Parathyroid adenoma (tissue), 2 donors: Measurements from ENCODE around the gene CDH4.

ENCODE experiments used
- H2AFZ ChIP-seq: fragments of 300-600 bp; sonication (generic); one replicate; pipeline ENCODE4 v1.7.0; 2017; ENCODE audit warnings: antibody characterized with exemption, mild to moderate bottlenecking
- H3K27ac ChIP-seq: fragments of 300-600 bp; sonication (generic); one replicate; pipeline ENCODE4 v1.7.0; 2017
- H3K27me3 ChIP-seq: fragments of 300-600 bp; sonication (generic); one replicate; pipeline ENCODE4 v1.7.0; 2017; ENCODE audit warnings: low read length; ENCODE audit not compliant: control insufficient read depth, insufficient read depth
- H3K36me3 ChIP-seq: fragments of 300-600 bp; sonication (generic); one replicate; pipeline ENCODE4 v1.7.0; 2017; ENCODE audit warnings: low read length; ENCODE audit not compliant: control insufficient read depth, insufficient read depth
- H3K4me1 ChIP-seq: fragments of 300-600 bp; sonication (generic); one replicate; pipeline ENCODE4 v1.7.0; 2017; ENCODE audit warnings: control low read depth
- H3K4me2 ChIP-seq: fragments of 300-600 bp; sonication (generic); one replicate; pipeline ENCODE4 v1.7.0; 2017; ENCODE audit warnings: low read length
- H3K4me3 ChIP-seq: fragments of 300-600 bp; sonication (generic); one replicate; pipeline ENCODE4 v1.7.0; 2017; ENCODE audit warnings: low read depth, low read length
- H3K79me2 ChIP-seq: fragments of 300-600 bp; sonication (generic); one replicate; pipeline ENCODE4 v1.7.0; 2017; ENCODE audit warnings: control low read depth
- H3K9ac ChIP-seq: fragments of 300-600 bp; sonication (generic); one replicate; pipeline ENCODE4 v1.7.0; 2017; ENCODE audit warnings: mild to moderate bottlenecking
- H3K9me3 ChIP-seq: fragments of 300-600 bp; sonication (generic); one replicate; pipeline ENCODE4 v1.7.0; 2017; ENCODE audit warnings: low read length; ENCODE audit not compliant: control insufficient read depth
- CTCF ChIP-seq: fragments of 300-600 bp; sonication (generic); IDR thresholded peaks from one replicate; pipeline ENCODE4 v1.7.0; 2017; ENCODE audit warnings: antibody characterized with exemption, mild to moderate bottlenecking
- donor health status: primary hyperparathyroidism.

The CDH4 gene

DNA sequence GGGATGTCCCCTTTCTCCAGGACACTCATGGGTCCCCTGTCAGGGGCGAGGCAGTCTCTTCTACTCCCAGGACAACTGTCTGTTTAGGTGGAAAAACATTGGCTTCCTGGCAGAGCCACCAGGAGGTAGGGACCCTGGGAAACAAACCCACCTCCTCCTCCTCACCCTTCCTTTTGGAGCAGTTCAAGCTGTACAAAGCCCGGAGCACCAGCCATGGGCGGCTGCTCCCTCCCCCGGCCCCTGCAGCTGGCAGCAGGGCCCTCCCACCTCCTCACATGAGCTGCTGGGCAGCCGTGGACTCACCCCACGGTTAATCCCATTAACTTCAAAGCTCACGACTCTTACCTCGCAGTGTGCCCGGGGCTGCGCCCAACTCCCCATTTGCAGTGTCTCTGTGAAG is 48.6 kb downstream of the CDH4 start:
- Histone ChIP-seq H3K9ac (no peak overlapping the region), H3K36me3 (no peaks in the 10 kb centered on the region), H3K27ac (no peak overlapping the region), H3K27me3 (no peaks in the 10 kb centered on the region), H3K4me3 (no peak overlapping the region), H3K4me2 (no peak overlapping the region), H3K79me2 (no peaks in the 10 kb centered on the region), H3K9me3 (no peaks in the 10 kb centered on the region), H3K4me1 (no peaks in the 10 kb centered on the region), H2AFZ (no peak overlapping the region)
- no peak for TF ChIP-seq CTCF

- Histone ChIP-seq H3K9ac (no peak overlapping the region), H3K27ac (no peak overlapping the region), H3K27me3 (no peaks in the 10 kb centered on the region), H3K4me3 (no peak overlapping the region), H3K4me2 (no peak overlapping the region), H2AFZ (no peak overlapping the region), H3K36me3 (no peaks in the 10 kb centered on the region), H3K4me1 (no peaks in the 10 kb centered on the region), H3K9me3 (no peaks in the 10 kb centered on the region), H3K79me2 (no peaks in the 10 kb centered on the region)
- no peak for TF ChIP-seq CTCF
These were observed 49.9 kb downstream of the CDH4 start for GRCh38 chr20:61301711-61302525.

- no peak overlapping the region for H3K27ac ChIP-seq
- H3K36me3 ChIP-seq: no peaks in the 10 kb centered on the region
- H3K27me3 ChIP-seq: no peaks in the 10 kb centered on the region
- no peak overlapping the region for H3K4me2 ChIP-seq
- no peak for TF ChIP-seq CTCF
- no peaks in the 10 kb centered on the region for H3K4me1 ChIP-seq
- no peak overlapping the region for H3K4me3 ChIP-seq
- H3K9me3 ChIP-seq: no peaks in the 10 kb centered on the region
- H2AFZ ChIP-seq: no peak overlapping the region
- no peak overlapping the region for H3K9ac ChIP-seq
- no peaks in the 10 kb centered on the region for H3K79me2 ChIP-seq
These were observed 51.2 kb downstream of the CDH4 start for GRCh38 chr20:61303217-61303616.

- H3K4me3 ChIP-seq: no peak overlapping the region
- no peaks in the 10 kb centered on the region for H3K4me1 ChIP-seq
- no peaks in the 10 kb centered on the region for H3K27me3 ChIP-seq
- H3K79me2 ChIP-seq: no peaks in the 10 kb centered on the region
- no peak for TF ChIP-seq CTCF
- H2AFZ ChIP-seq: no peak overlapping the region
- H3K27ac ChIP-seq: no peak overlapping the region
- H3K9me3 ChIP-seq: no peaks in the 10 kb centered on the region
- H3K36me3 ChIP-seq: no peaks in the 10 kb centered on the region
- no peak overlapping the region for H3K4me2 ChIP-seq
- no peak overlapping the region for H3K9ac ChIP-seq
These were observed 51.6 kb downstream of the CDH4 start for GRCh38 chr20:61303675-61304074.

- H2AFZ ChIP-seq: no peak overlapping the region
- H3K9ac ChIP-seq: no peak overlapping the region
- H3K9me3 ChIP-seq: no peaks in the 10 kb centered on the region
- H3K79me2 ChIP-seq: no peaks in the 10 kb centered on the region
- H3K4me3 ChIP-seq: no peak overlapping the region
- no peak for TF ChIP-seq CTCF
- no peak overlapping the region for H3K27ac ChIP-seq
- H3K27me3 ChIP-seq: no peaks in the 10 kb centered on the region
- H3K4me1 ChIP-seq: no peaks in the 10 kb centered on the region
- H3K36me3 ChIP-seq: no peaks in the 10 kb centered on the region
- H3K4me2 ChIP-seq: no peak overlapping the region
These were observed 52.7 kb downstream of the CDH4 start for GRCh38 chr20:61304750-61305149.
